Lung (tissue), 12 donors: ENCODE results near the gene DNAJC3. TPM values are rescaled to one million over a fixed set of nuclear protein-coding genes. Genes with fewer than 3 reads are reported as not detected.
"Not testable (repeated sequence)": the region's sequence is repeated elsewhere in the genome, so short reads cannot be mapped to it uniquely, and the experiment has no call there.

Experiments
- ATAC-seq: fragments of 200-7000 bp; cut with Tn5 transposase; one replicate; pipeline ENCODE4 v1.9.1; 2020; ENCODE audit warnings: moderate number of reproducible peaks; ENCODE audit not compliant: insufficient read depth, low FRiP score
- DNase-seq, 3 donors: peaks; one replicate each; pipeline ENCODE4 v3.0.0-alpha.2; 2013 to 2017
- H3K27ac ChIP-seq, 2 donors: one replicate each; pipeline ENCODE4 v1.5.1; 2013; ENCODE audit warnings: mild to moderate bottlenecking in 2 of 2, moderate library complexity in 2 of 2, control low read depth in 1 of 2, inconsistent platforms in 1 of 2, low read depth in 1 of 2, low read length in 1 of 2
- H3K27me3 ChIP-seq, 3 donors: one replicate each; pipeline ENCODE4 v1.5.1; 2013; ENCODE audit warnings: low read length in 2 of 3; ENCODE audit not compliant: control insufficient read depth in 3 of 3, insufficient read depth in 3 of 3
- H3K36me3 ChIP-seq, 4 donors: one replicate each; pipeline ENCODE4 v1.5.1; 2013; ENCODE audit warnings: low read length in 4 of 4, mild to moderate bottlenecking in 1 of 4, moderate library complexity in 1 of 4; ENCODE audit not compliant: control insufficient read depth in 4 of 4, insufficient read depth in 4 of 4
- H3K4me1 ChIP-seq, 5 donors: one replicate each; pipeline ENCODE4 v1.5.1; 2013; ENCODE audit warnings: low read length in 5 of 5, mild to moderate bottlenecking in 2 of 5, moderate library complexity in 1 of 5; ENCODE audit not compliant: control insufficient read depth in 5 of 5, insufficient read depth in 5 of 5
- H3K4me3 ChIP-seq: one replicate; pipeline ENCODE4 v1.5.1; 2013; ENCODE audit warnings: mild to moderate bottlenecking, control low read depth, moderate library complexity
- H3K9ac ChIP-seq, 2 donors: one replicate each; pipeline ENCODE4 v1.5.1; 2013; ENCODE audit warnings: low read length in 2 of 2, control low read depth in 1 of 2; ENCODE audit not compliant: insufficient read depth in 1 of 2
- H3K9me3 ChIP-seq, 4 donors: one replicate each; pipeline ENCODE4 v1.5.1; 2013; ENCODE audit warnings: low read length in 3 of 4, mild to moderate bottlenecking in 1 of 4, moderate library complexity in 1 of 4; ENCODE audit not compliant: control insufficient read depth in 4 of 4, insufficient read depth in 3 of 4
- CTCF ChIP-seq: IDR thresholded peaks from 2 replicates; pipeline ENCODE4 v1.5.1; 2012; ENCODE audit warnings: mild to moderate bottlenecking; ENCODE audit errors: control extremely low read depth, extremely low read depth
- WGBS, 2 donors: extraction: QIAGEN DNeasy Blood & Tissue Kit; methylation state at CpG; one replicate each; pipeline ENCODE4 v1.1.7; 2013; 5-methylcytosine and 5-hydroxymethylcytosine counted together
- polyA plus RNA-seq, 2 donors: library from polyadenylated mRNA; stranded (reverse); fragments of 200-250 nt; gene quantifications; one replicate each; pipeline ENCODE4 v1.2.1, GENCODE V29; 2013
- total RNA-seq, 2 donors: library from RNA; depleted of rRNA in 1 of 2; stranded (reverse); fragments of >200 nt in 1 of 2; gene quantifications; one replicate each; pipeline ENCODE4 v1.2.1, GENCODE V29; 2014 to 2021
- donor health status: control.
- donor health status: control.
- donor health status: Bipolar disorder and iron deficiency.
- donor health status: healthy.
- donor health status: DM: yes; HTN: yes; CAD: no.

DNAJC3 gene
- total and polyA plus RNA-seq, 4 donors: 15.2 to 61.8 (median 38.5) TPM

DNA sequence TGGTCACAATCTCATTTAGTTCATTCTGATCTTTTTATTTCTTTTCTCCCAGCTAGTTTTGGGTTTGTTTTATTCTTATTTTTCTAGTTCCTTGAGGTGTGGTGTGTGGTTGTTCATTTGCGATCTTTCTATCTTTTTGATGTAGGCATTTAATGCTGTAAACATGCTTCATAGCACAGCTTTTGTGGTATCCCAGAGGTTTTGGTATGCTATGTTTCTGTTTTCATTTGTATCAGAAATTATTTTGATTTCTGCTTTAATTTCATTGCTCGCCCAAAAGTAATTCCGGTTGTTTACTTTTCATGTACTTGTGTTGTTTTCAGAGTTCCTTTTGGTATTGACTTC lies 12.6 kb downstream of the DNAJC3 start:
- Histone ChIP-seq H3K9me3 (peaks cover 0 to 4% (median 0%) of the 10 kb centered on the region in 4 donors), H3K27me3 (no peaks in the 10 kb centered on the region), H3K27ac (no peak overlapping the region), H3K4me1 (peaks cover 0 to 5% (median 0%) of the 10 kb centered on the region in 5 donors), H3K4me3 (no peak overlapping the region), H3K9ac (no peak overlapping the region), H3K36me3 (no peaks in the 10 kb centered on the region)
- TF ChIP-seq CTCF: no peak
- WGBS, 2 donors: 84 to 85% methylated on average over 3 of the region's 3 CpGs
- ATAC-seq (no peak), DNase-seq (no peak)

GRCh38 chr13:95690986-95691385 lies 14.0 kb downstream of the DNAJC3 start:
- DNase-seq, ATAC-seq, H3K9ac ChIP-seq, H3K27ac ChIP-seq, H3K9me3 ChIP-seq, H3K27me3 ChIP-seq, H3K4me3 ChIP-seq, H3K4me1 ChIP-seq, H3K36me3 ChIP-seq: not testable (repeated sequence)
- 97 to 99% methylated on average over 19 to 28 of the region's 28 CpGs for WGBS, 2 donors

- no peak overlapping the region for H3K4me3 ChIP-seq
- no peak for TF ChIP-seq CTCF
- ATAC-seq: no peak
- no peak overlapping the region for H3K9ac ChIP-seq
- 94 to 95% methylated on average over 6 of the region's 6 CpGs for WGBS, 2 donors
- no peaks in the 10 kb centered on the region for H3K27me3 ChIP-seq
- no peaks in the 10 kb centered on the region for H3K36me3 ChIP-seq
- H3K4me1 ChIP-seq: peaks cover 0 to 19% (median 0%) of the 10 kb centered on the region in 5 donors
- DNase-seq: no peak
- no peak overlapping the region for H3K27ac ChIP-seq
- H3K9me3 ChIP-seq: peaks cover 0 to 3% (median 0%) of the 10 kb centered on the region in 4 donors
These were observed 20.2 kb downstream of the DNAJC3 start for GRCh38 chr13:95697052-95697680.

DNA sequence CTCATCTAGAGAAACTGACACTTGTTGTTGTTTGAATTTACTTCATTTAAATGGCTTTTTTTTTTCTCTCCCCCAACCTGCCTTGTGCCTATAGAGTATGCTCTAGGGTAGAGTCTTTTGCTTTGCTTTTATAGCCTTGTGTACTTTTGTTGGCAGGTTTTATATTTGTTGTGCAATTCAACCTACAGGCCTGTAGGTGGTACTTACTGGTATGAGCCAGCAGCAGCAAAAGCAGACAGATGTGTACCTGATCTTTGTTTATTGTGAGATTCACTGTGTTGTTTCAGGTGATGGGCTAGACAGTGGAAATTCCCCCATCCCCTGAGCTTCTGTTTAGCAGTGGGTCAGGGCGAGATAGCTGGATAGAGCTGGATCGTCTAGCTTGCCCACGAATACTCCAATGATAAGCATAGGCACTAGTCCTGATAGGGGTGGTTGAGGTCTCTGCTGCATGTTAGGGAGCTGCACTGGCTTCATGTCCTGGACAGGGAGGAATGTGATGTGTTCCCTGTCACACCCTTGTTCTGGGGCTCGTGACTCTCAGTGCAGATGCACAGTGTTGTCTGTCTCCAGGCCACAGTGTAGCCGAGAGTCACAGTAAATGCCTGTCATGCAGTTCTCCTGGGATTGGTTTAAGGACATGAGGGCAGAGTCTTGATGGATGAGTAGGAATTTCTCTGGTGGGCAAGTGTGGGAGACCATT lies 21.3 kb downstream of the DNAJC3 start:
- no peak for TF ChIP-seq CTCF
- DNase-seq: no peak
- peaks cover 0 to 3% (median 0%) of the 10 kb centered on the region in 4 donors for H3K9me3 ChIP-seq
- no peaks in the 10 kb centered on the region for H3K36me3 ChIP-seq
- no peaks in the 10 kb centered on the region for H3K27me3 ChIP-seq
- no peak overlapping the region for H3K4me3 ChIP-seq
- H3K27ac ChIP-seq: no peak overlapping the region
- H3K9ac ChIP-seq: no peak overlapping the region
- no peak for ATAC-seq
- H3K4me1 ChIP-seq: peaks cover 0 to 22% (median 0%) of the 10 kb centered on the region in 5 donors
- WGBS, 2 donors: 87 to 89% methylated on average over 5 of the region's 5 CpGs
